Skeletal muscle cell (primary cell): ENCODE results near the gene MICU2.
A peak's percentile ranks its signal among the peaks of the same experiment; 100 is the strongest.

Experiments used
- DNase-seq: peaks from one replicate; pipeline ENCODE4 v3.0.0-alpha.2; 2010; ENCODE audit warnings: low read depth
- H3K4me3 ChIP-seq: 2 replicates; pipeline ENCODE4 v1.5.1; 2011; ENCODE audit warnings: low read depth, mild to moderate bottlenecking, control low read depth, low read length, moderate library complexity

Gene MICU2

DNA sequence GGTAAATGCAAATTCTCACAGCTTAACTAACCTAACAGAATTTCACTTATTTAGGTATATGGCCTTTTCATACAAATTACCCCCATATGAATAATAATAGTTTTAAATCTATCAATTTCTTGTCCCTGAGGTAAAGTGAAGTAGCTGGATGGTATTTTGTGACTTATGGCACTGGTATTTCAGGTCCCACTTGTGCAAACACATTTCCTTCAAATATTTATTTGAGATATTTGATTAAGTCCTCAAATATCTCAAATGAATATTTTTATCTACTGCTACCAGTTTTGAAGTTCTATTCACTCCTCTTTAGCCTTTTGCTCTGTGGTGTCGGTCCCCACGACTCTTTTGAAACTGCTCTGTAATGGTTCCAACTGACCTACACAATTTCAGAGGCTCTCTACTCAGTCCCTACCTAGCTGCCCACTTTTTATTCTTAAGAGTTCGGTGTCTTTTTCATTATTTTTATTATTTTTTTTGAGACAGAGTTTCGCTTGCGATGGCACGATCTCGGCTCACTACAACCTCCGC lies 85.3 kb downstream of the MICU2 start:
- no peak overlapping the region for H3K4me3 ChIP-seq
- DNase-seq, result no peak

DNA sequence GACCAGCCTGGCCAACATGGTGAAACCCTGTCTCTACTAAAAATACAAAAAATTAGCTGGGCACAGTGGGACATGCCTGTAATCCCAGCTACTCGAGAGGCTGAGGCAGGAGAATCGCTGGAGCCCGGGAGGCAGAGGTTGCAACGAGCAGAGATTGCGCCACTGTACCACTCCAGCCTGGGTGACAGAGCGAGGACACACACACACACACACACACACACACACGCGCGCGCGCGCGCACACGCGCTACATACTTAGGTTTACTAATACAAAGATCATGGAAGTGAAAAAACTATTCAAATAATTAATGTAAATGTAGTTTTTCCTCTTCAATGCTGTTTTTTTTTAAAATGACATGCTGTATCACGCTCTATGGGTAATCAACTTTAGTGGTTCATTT lies 86.4 kb downstream of the MICU2 start:
- DNase-seq, result no peak
- H3K4me3 ChIP-seq, result no peak overlapping the region

DNA sequence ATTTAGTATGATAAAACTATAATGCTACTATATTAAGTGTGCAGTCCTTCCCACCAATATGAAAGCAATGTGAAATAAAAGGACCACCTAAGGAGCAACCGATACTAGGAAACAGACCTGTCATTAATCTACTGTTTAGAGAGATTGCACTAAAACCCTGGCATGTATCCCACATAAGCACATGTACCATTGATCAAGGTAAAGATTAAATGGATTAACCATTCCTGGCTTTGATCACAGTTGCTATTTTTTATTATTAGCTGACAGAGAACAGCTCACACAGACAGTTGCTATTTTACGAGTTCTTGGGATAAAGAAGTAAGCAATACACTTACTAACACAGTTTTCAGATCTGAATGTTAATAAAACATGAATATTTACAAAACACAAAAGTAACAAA lies 87.2 kb downstream of the MICU2 start:
- no peak for DNase-seq
- H3K4me3 ChIP-seq, result no peak overlapping the region

DNA sequence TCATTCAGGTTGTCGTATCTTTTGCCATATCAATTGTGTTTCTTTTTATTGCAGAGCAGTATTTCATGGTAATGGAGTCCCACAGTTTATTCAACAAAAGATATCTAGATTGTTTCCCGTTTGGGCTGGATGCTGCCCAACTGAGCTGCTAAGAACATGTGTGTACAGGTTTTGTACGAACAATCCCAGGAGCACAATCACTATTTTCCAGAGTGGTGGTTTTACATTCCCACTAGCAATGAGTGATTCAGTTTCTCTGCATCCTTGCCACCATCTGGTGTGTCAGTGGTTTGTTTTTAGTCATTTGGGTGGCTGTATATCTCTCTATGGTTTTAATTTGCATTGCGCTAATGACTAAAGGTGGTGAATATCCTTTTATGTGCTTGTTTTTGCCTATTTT lies 92.1 kb downstream of the MICU2 start:
- DNase-seq, result no peak
- H3K4me3 ChIP-seq, result no peak overlapping the region

DNA sequence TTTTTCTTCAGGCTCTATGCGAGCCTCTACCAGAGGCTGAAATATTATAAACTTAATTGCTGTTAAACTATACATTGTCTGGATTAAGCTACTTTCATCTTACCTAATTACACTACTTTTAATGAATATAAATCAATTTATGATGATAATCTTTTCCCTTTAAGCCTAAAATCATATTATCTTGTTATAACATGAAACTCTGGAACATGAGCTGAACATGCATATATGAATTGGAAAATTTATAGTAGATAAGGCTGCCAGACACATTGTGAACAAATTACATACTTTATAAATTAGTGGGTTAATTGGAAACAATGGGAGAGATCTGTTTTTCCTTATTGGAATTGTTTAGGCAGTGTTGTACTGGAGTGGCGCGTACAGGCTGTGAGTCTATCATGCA lies 99.6 kb downstream of the MICU2 start:
- DNase-seq, result no peak

DNA sequence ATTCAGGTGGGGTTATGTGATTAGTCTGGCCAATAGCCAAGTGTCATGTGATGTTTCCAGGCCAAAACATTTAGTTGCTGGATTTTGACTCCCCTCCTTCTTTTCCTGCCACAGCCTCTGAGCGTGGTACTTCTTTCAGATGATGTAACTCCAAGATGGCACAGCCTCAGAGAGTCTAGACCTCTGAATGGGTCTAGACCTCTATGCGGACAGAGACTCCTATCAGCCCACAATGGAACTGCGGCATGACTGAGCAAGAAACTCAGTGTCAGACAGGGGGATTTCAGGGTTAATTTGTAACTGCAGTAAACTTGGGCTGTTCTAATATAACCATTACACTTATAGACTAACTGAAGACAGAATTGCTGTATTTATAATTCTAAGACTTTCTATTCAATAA lies 102.3 kb downstream of the MICU2 start:
- no peak for DNase-seq

More for the DNA sequence above, 99.6 kb downstream of the MICU2 start:
- H3K4me3 ChIP-seq, result no peak overlapping the region

DNA sequence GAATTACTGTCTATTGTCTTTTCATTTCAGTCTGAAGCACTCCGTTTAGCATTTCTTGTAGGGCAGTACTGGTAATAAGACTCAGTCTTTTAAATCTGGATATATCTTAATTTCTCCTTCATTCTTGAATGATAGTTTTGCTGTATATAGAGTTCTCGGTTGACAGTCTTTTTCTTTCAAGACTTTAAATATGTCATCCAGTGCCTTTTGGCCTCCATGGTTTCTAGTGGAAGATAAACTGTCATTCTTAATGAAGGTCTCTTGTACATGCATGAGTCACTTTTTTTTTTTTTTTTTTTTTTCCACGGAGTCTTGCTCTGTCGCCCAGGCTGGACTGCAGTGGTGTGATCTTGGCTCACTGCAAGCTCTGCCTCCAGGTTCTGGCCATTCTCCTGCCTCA lies 117.6 kb downstream of the MICU2 start:
- H3K4me3 ChIP-seq, result no peak overlapping the region
- no peak for DNase-seq

More for the DNA sequence above, 102.3 kb downstream of the MICU2 start:
- no peak overlapping the region for H3K4me3 ChIP-seq

DNA sequence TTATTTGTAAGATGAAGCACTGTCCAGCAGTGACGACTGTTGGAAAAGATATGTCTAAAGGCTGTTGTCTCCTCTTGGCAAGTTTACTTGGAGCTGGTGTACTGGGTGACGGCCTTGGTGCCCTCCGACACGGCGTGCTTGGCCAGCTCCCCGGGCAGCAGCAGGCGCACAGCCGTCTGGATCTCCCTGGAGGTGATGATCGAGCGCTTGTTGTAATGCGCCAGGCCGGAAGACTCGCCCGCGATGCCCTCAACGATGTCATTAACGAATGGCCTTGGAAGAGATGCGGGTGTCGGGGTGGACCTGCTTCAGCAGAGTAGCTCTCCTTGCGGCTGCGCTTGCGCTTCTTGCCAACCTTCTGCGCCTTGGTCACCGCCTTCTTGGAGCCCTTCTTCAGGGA lies 120.2 kb downstream of the MICU2 start:
- H3K4me3 ChIP-seq, result no peak overlapping the region
- no peak for DNase-seq

DNA sequence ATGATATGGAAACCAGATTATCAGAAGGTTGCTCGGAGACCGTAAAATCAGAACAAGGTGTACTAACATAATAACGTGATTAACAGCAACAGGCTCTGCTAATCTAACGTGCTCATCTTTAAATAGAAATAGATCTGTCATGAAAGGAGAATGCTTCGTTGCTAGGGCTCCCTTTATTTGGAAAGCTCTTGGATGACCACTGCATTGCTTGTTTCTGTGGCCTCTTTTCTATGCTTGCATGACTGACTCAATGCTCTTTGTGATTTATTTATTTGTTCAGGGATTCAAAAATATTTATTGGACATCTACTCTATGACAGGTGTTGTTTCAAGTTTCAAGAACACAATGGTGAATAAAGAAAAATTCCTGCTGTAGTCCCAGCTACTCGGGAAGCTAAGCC lies 122.6 kb downstream of the MICU2 start:
- DNase-seq, result no peak
- no peak overlapping the region for H3K4me3 ChIP-seq

DNA sequence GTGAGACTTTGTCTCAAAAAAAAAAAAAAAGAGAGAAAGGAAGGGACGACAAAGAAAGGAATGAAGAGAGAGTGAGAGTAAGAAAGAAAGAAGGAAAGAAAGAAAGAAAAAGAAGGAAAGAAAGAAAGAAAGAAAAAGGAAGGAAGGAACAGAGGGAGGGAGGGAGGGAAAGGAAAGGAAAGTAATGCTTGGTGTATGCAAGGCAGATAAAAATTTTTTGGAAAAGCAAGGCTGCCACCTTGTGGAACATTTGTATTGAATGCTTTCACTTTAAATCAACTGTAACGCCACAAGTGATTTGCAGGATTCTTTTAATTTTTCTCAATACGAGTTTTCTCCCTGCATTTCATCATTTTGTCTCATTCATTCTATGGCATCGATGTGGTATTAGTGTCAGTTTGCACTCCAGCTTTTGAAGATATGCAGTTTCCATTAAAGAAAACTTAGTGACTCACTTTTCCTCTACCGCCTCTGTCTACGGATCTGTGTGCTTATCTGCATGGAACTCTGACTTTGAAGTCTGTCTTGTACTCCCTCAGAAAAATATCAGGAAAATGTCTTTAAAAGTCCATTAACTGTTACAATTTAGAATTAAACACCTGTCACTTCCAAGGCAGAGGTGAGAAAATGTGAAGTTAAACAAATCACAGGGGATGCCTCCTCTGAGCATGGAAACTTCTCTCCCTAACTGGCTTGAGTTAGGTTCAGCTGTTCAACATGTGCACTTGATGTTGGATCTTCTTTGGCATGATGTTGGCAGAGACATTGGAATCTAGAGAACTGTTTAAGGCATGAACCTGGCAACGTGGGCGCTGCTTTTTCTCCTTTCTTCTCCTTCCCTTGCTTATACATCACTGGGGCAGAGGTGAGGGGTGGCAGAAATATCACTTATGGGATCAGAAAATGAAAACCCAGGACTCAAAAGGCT lies 124.8 kb downstream of the MICU2 start:
- peak overlapping the region; percentile 29 for H3K4me3 ChIP-seq

DNA sequence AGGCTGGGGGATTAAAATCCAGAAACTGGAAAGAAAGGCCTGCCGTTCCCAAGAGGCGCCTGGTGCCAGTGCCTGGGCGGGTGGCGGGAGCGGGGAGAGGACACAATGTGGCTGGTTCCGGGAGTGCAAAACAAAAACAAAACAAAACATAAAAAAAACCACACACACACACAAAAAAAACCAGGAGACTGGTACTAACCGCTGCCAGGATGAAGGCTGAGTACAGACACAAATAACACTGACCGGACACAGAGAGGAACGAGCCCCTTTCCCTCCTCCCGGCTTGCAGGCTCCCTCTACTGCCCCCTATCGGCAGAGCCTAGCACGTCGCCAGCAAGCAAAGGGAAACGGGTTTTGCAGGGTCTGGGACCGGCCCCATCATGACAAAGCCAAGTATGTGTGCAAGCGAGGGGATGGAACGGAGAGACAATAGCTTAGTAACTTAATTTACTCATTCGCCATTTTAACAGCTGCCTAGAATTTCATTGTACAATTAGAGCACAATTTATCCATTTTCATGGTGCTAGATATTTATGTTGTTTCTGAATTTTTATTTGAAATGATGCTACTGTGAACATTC lies 127.0 kb downstream of the MICU2 start:
- peak overlapping the region; percentile 41 for H3K4me3 ChIP-seq
- peak; percentile 39 for DNase-seq

More for the DNA sequence above, 124.8 kb downstream of the MICU2 start:
- DNase-seq, result peak; percentile 28

DNA sequence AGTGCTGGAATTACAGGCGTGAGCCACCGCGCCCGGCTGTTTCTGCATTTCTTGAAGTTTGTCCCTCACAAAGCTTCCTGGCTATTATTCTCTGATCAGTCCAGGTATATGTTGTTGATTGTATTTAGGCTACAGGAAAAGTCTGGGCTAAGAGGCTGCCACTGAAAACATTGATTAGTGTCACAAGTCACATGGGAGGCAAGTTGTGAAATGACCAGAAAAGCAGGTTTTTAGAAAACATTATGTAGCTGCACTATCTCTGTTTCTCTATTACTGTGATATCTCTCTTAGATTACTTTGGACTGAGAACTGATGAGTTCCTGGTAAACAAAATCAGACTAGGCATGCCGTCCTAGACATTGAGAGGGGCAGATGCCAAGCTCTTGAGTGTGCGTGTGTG lies 128.9 kb downstream of the MICU2 start:
- no peak overlapping the region for H3K4me3 ChIP-seq
- no peak for DNase-seq

DNA sequence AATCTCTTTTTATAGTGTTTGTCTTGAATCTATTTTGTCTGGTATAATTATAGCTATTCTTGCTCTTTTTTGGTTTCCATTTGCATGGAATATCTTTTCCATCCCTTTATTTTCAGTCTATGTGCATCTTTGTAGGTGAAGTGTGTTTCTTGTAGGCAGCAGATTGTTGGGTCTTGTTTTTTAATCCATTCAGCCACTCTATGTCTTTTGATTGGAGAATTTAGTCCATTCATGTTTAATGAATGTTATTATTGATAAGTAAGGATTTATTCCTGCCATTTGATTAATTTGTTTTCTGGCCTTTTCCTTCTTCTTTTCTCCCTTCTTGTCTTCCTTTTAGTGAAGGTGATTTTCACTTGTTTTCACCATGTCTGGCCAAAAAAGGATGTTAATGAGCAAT lies 133.2 kb downstream of the MICU2 start:
- no peak overlapping the region for H3K4me3 ChIP-seq
- no peak for DNase-seq

DNA sequence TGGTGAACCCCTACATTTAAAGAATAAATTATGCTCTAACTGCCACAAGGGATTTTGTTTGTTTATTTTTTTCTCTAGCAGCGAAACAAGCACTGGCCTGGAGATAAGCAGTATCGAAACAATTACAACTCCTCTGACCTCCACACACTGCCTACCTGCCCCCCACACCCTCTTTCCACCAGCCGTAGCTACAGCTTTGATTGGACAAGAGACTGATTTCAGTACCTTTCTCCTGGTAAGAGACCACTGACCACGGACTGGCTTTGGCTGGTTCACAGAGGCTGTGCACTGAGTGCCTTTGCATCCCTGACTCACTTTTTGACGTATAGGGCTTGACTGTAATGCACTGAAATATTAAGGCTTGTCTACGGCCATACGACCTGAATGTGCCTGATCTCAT lies 137.4 kb downstream of the MICU2 start:
- H3K4me3 ChIP-seq, result no peak overlapping the region

DNA sequence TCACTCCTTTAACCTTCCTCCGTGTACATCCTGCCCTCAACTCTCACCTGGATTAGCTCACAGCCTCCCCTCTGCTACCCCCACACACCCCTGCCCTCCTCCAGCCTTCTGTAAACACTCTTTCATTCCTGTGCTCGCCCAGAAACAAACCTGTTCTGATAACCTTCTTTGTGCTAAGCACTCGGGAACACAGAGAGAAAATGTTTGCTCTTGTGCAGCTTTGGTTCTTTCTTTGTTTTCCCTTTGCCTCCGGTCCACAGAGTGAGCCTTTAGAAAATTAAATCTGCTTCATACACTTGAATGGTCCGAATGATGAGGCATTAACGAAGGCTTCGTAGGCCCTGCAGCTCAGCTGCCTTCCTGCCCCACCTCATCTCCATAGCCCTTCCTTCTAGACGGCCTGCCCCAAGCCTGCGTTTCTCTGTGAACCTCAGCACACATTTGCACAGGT lies 138.2 kb downstream of the MICU2 start:
- H3K4me3 ChIP-seq, result no peak overlapping the region
- no peak for DNase-seq

More for the DNA sequence above, 137.4 kb downstream of the MICU2 start:
- DNase-seq, result no peak

DNA sequence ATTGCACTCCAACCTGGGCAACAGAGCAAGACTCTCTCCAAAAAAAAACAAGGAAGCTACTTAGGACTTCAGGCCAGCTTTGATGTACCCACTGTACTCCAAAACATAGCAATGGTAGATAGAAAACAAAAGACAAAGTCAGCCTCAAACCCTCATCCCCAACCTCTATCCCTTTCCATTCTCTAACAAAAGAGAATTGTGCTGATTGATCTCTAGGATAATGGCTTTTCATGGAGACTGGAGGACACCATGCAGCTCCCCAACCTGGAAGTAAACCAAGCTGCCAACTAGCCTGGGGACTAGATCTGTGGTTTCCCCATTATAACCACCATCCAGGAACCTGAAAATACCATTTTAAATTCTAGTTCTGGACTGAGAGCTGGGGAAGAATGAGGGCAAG lies 140.5 kb downstream of the MICU2 start:
- no peak overlapping the region for H3K4me3 ChIP-seq
- DNase-seq, result no peak

DNA sequence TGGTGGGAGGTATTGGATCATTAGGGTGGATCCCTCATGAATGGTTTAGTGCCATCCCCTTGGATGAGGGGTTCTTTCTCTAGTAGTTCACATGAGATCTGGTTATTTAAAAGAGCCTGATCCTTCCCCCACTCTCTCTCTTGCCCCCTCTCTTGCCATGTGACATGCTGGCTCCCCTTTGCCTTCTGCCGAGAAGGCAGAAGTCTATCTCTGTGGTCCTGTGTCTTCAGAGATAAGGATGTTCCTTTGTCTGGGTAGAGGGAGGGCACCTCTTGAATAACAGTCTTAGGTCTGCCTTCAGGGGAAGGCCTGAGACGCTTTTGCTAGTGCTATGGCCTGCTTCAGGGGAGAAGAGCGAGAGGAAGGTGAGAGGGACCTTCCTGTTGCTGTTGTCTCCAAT lies 142.8 kb downstream of the MICU2 start:
- no peak for DNase-seq

DNA sequence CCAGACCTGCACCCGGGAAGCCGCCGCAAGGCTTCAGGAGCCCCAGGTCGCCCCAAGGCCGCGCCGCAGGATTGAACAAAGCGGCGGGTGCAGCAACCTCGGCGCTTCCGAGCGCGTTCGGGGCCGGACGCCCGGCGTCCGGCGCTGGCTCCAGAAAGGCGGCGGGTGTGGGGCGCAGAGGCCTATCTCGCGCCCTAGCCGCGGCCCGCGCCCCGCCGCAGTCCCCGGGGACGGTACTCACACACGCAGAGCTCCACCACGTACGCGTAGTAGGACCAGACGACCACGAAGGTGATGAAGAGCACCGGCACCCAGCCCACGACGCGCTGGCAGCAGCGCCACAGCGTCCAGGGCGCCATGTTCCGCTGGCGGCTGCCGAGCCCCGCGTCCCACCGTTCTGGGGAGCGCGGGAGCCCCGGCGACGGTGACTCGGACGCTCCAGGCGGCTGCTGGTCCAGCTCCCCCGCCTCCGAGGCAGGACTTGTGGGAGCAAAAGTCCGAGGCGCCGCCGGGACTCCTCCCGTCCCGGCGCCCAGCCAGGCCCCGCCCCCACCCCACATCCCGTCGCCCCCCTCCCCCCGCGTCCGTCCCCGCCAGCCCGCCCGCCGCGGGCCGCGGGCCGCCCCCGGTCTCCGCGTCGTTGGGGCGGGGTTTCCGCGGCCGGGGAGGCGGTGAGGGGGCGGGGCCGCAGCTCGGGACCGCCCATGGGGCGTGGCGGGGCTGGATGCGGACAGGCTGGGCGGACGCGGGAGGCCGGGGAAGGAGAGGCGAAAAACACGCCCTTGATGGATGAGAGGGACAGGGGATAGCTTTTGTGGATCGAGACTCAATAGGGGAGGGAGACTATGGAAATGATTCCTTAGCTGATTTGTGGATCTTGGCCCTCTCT lies 144.9 kb downstream of the MICU2 start, which contains the start of gene ZDHHC20:
Gene ZDHHC20 (minus strand): TSS at position 491 of the 889 bp plus-strand sequence. CDS start 132 bp downstream, at position 359.
- peak; percentile 48 for DNase-seq

More for the DNA sequence above, 142.8 kb downstream of the MICU2 start:
- no peak overlapping the region for H3K4me3 ChIP-seq

DNA sequence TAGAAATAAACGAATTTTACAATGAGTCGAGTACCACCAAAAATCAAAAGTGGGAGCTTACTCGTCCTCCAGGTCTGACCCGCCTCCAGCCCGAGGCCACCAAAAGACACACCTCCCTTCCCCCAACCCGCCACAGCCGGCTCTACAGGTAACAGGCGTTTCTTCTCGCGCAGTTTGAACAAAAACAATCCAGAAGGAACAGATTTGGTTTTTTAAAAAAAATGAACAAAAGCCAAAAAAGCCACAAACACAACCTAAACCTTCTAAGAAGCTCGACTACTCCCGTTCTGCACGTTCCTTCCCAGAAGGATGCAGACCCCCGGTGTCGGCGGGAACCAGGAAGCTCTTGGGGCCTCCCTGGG lies 145.5 kb downstream of the MICU2 start:
- H3K4me3 ChIP-seq, result peak overlapping the region; percentile 95
- DNase-seq, result no peak

More for the DNA sequence above, 144.9 kb downstream of the MICU2 start, which contains the start of gene ZDHHC20:
- H3K4me3 ChIP-seq, result peak within 1 kb of the TSS; percentile 95
